Heart left ventricle (tissue), 13 donors: ENCODE measurements around the gene SLC44A5.

Source experiments
- POLR2A ChIP-seq, 2 donors: fragments of 450-650 bp; IDR thresholded peaks; one replicate each; pipeline ENCODE4 v1.6.1; 2017; ENCODE audit warnings: antibody characterized with exemption in 2 of 2, mild to moderate bottlenecking in 2 of 2, moderate library complexity in 2 of 2
- TF ChIP-seq, protein P1 (sequence below), 12 donors: fragments of 200-600 bp; sonication (generic) in 4 of 12; IDR thresholded peaks; one replicate each; pipeline versions ENCODE4 v1.5.0 to v1.8.0; 2018 to 2022; ENCODE audit warnings: antibody characterized with exemption in 12 of 12, mild to moderate bottlenecking in 5 of 12
- donor health status: ischemic (EF 13 %, LVEDD 7.1; RV severe dilation, severe dysfunction).
- donor health status: DM: no; HTN: yes; CAD: no.
- donor health status: DM: no; HTN: no; CAD: no.
- donor health status: ischemic (EF 25% LVEDD 6.9; RV normal size, moderate dysfunction).
- donor health status: ischemic (EF 25% LVEDD 5.7; RV mildly dilated, moderate dysfunction).
- donor health status: ischemic (EF 35%, LVEDD 5.7; RV mildly dilated, moderate dysfunction).
- donor health status: nonischemic (EF 11% LVEDD 7.7; RV severe dilation, severe dysfunction).
- donor health status: DM: yes; HTN: yes; CAD: no.
- donor health status: PGD.
- donor health status: ischemic (EF 29% LVEDD 5.4; RV normal size, mild dysfunction).
- donor health status: nonischemic (EF 23%, LVEDD 6.1; RV moderate dilation, normal function).

DNA sequence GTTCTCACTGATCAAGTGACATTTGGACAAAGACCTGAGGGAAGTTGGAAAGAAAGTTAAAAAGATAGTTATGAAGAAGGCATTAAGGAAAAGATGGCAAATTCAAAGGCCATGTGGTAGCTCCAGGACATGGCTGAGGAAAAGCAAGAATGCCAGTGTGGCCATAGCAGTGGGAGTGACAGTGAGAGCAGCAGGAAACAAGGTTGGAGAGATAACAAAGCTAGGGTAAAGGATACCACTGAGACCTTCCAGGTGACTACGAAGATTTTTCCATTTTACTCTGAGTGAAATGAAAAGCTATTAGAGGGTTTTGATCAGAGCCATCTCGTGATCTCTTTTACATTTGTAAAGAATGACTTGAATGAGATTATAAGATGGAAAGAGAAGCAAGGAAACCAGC is 170.6 kb downstream of the SLC44A5 start:
- TF ChIP-seq, protein P1, sequence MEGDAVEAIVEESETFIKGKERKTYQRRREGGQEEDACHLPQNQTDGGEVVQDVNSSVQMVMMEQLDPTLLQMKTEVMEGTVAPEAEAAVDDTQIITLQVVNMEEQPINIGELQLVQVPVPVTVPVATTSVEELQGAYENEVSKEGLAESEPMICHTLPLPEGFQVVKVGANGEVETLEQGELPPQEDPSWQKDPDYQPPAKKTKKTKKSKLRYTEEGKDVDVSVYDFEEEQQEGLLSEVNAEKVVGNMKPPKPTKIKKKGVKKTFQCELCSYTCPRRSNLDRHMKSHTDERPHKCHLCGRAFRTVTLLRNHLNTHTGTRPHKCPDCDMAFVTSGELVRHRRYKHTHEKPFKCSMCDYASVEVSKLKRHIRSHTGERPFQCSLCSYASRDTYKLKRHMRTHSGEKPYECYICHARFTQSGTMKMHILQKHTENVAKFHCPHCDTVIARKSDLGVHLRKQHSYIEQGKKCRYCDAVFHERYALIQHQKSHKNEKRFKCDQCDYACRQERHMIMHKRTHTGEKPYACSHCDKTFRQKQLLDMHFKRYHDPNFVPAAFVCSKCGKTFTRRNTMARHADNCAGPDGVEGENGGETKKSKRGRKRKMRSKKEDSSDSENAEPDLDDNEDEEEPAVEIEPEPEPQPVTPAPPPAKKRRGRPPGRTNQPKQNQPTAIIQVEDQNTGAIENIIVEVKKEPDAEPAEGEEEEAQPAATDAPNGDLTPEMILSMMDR (IDR thresholded peaks at IDR 0.05), result no peak
- TF ChIP-seq POLR2A (IDR thresholded peaks at IDR 0.05), result no peak
